Nucleus accumbens (tissue), 56 donors: ENCODE results near the gene CD7.

Source experiments
- DNase-seq, 56 donors: peaks; one replicate each; lab custom pipeline; 2025; lab: John Stamatoyannopoulos, UW

CD7 gene

DNA sequence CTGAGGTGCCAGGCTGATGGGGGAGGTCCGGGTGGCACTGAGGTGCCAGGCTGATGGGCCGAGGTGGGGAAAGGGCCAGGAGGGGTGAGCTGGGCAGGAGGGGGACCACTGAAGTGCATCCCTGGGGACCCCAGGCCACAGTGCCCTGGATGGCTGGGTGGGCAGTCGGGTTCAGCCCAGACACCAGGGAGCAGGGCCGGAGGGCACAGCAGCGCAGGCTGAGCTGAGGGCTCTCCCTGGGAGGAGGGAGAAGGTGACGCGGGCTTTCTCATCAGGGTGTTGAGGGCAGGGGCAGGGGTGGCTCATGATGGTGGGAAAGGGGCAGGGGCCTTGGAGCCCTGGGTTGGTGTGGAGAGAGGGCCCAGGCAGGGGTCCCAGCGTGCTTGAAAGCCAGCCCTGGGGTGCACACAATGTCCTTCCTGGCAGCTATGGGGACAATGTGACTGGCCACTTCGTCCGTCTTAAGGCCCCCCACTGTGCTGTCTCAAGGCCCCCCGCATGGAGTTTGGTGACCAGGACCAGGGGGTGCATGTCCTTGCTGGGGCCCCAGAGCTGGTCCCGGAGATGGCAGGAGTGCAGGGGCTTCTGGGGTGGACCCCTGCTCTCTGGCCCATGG is 16.0 kb downstream of the CD7 start:
- no peak for DNase-seq

DNA sequence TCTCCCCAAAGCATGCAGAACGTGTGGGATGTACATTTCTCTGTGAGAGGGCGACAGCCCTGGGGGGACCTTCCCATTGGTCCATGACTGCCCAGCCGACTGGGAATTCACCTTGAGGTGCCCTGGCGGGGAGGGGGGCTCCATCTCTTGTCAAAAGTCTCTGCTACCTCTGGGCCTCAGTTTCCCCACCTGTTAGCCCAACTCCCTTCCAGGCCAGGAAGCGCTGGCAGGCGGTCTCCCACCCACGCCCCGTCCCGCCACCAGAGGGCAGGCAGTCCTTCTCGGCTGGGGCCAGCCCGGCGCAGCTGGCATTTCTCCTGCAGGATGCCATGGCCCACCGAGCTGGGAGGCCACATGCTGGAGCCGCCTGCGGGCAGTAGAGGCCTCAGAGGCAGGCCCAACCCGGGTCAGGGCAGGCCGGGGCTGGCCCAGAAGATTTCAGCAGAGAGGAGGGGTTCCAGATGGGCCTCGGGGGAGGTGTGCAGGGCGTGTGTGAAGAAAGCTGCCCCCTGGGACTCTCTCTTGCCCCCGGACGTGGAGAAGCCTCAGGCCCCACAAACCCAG is 16.6 kb downstream of the CD7 start:
- peak in 18 of 56 donors; percentile 5 to 67 (median 20) for DNase-seq

DNA sequence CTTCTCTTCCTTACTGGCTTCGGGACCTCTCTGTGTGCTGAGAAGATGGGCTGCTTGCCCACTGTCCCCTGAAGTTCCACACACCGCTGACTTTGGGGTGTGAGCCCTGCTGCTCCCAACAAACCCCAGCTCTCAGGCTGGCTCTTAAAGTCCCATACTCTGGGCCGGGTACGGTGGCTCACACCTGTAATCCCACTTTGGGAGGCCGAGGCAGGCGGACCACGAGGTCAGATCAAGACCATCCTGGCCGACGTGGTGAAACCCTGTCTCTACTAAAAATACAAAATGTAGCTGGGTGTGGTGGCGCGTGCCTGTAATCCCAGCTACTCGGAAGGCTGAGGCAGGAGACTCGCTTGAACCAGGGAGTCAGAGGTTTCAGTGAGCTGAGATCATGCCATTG is 17.2 kb downstream of the CD7 start:
- no peak for DNase-seq

DNA sequence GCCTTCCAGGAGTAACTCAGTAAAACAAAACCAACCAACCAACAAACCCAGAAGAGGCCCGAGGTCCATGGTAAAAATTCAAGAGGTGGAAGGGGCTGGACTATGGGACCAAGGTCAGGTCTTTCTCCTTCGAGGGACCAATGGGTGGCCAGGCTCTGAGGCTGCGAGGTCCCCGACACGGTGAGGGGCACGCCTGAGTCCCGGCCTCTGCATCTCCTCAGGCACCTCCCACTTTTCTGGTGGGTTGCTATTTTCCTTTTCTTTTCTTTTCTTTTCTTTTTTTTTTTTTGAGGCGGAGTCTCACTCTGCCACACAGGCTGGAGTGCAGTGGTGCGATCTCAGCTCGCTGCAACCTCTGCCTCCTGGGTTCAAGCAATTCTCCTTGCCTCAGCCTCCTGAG is 18.0 kb downstream of the CD7 start:
- no peak for DNase-seq

GRCh38 chr17:82298538-82299421 is 18.6 kb downstream of the CD7 start:
- no peak for DNase-seq

DNA sequence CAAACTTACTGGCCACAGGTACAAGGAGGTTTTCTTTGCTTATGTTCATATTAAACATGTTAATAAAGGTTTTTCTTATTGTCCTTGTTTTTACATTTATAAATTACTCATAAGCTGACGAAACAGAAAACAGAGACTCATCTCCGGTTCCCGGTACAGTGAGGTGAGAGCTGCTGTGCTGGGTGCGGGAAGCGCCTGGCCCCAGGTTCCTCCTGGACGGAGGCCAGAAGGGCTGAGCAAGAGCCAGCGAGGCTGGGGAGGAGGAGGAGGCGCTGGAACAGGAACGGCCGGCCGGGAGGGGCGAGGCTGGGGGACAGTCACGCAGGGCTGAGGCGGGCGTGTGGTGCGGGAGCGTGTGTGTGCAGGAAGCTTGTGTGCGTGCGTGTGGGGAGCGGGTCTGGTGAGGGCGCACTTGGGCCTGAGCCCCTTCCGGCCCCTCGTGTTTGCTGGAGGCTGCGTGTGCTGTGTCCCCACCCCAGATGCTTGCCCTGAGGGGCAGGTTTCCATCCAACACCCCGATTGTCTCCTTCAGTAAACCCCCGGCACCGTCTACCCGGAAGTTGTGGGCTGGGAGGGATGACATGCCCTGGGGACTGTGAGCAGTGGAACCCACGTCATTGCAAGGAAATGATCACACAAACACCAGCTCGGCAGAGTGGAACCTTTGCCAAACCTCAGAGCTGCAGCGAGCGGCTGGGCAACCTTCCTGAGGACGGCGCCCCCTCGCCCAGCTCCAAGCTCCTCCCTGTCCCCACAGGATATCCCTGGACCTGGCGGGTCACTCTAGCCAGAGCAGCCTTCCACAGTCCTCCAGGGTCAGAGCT is 19.5 kb downstream of the CD7 start:
- peak in 33 of 56 donors; percentile 14 to 73 (median 46) for DNase-seq

- peak in 9 of 56 donors; percentile 7 to 50 (median 32) for DNase-seq
Observed at GRCh38 chr17:82297280-82297713, 20.1 kb downstream of the CD7 start.

- no peak for DNase-seq
Observed at GRCh38 chr17:82296511-82297279, 20.7 kb downstream of the CD7 start.

DNA sequence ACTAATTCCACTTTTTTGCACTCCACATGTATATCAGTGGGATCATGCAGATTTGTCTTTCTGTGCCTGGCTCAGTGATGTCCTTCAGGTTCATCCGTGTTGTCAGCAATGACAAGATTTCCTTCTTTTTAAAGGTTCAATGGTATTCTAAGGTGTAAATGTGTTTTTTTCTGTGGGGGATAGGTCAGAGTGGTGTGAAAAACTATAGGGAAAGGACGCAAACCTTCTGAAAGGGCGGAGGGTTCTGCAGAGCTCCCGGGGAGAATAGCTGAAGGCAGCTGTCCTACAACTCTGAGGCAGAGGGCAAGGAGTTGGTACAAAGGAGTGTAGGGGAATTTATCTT is 22.0 kb downstream of the CD7 start:
- DNase-seq = no peak

DNA sequence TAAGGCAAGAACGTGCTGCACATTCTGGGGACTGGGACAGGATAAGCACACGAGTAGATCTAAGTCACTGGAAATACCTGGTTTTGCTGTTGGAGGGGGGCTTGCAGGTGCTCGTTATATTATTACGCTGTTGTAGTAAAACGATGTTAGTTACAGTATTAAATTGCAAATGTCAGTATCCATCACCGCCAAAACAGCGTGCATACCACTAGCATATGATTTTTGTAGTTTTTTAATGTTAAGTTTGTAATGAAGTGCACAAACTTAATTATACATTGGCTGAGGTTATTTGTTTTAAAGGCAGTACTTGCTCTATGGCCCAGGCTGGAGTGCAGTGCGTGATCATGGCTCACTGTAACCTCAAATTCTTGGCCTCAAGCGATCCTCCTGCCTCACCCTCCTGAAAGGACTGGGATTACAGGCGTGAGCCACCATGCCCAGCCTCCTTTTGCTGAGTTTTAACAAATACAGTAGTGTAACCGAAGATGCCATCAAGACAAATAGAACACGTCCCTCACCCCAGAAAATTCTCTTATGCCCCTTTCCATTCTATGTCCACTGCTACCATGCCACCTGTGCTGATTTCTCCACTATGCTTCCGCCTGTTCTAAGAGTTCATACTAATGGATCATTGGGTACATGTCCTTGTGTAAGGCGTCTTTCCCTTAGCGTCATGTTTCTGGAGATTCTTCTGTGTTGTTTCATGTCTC is 23.2 kb downstream of the CD7 start:
- DNase-seq = no peak

- peak; percentile 49 to 97 (median 93) for DNase-seq
Observed at GRCh38 chr17:82292251-82293154, 24.9 kb downstream of the CD7 start.

GRCh38 chr17:82291582-82292250 is 25.7 kb downstream of the CD7 start:
- DNase-seq = no peak

DNA sequence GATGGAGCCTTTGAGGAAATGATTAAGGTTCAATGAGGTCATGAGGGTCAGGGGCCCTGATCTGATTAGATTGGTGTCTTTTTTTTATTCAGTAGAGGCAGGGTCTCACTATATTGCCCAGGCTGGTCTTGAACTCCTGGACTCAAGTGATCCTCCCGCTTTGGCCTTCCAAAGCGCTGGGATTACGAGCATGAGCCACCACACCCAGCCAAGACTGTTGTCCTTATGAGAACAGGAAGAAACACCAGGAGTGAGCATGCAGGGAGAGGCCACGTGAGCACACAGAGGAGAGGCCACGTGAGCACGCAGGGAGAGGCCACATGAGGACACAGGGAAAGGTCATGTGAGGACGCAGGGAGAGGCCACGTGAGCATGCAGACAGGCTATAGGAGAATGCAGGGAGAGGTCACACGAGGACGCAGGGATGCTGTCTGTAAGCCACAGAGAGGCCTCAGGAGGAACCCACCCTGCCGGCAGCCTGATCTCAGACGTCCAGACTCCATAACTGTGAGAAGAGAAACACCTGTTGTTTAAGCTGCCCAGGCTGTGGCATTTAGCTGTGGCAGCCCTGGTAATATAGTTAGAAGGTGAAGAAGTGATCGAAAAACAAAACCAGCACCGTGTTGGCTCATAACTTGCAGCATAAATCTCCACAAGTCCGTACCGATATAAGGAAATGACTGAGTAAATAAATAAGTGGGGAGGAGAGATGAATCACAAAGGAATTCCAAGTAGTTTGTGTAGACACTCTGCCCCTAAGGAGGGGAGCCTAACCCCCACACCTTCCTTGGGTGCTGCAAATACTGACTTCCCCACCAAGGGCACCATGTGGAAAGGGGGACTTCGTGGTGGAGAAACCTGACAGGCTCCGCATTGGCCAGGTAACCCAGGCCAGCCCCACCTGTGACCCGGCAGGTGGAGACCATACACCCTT is 29.3 kb downstream of the CD7 start:
- no peak for DNase-seq

DNA sequence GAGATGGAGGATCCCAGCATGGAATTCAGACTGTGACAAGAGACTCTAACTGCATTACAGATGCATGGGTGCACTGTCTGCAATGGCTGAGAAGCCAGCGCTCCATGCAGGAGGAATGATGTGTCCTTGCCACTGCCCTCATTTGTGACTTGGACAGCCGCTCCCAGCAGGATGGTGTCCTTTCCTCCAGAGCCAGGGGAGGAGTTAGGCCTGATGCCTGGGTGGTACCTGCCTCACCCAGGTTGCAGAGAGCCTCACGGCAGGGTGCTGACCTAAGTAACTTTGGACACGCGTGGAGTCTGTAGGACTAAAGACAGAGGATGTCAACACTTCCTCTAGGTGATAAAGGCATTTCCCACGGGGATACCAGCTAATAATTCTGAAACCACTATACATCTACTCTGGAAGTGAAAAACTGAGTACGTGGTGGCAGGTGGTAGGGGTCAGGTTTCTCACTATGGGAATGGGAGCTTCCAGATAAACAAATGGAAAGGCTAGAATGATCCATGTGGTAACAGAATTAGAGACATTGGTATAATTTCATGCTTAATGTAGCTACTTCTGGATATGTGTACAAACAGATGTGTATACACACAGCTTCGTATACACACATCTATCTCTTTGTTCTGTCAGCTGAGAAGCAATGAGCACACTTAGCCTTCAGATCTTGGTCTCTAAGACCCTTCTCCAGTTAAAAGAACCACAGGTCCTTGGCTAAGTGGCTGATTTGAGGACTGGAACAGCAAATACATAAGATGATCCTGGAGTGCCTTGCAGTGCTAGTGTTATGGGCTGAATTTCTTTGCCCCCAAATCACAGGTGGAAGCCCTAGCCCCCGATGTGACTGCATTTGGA is 30.2 kb downstream of the CD7 start:
- no peak for DNase-seq

- no peak for DNase-seq
Observed at GRCh38 chr17:82285141-82285540, 32.3 kb downstream of the CD7 start.
